Measurements from ENCODE around the gene LNX2.
A peak's percentile ranks its signal among the peaks of the same experiment; 100 is the strongest.

The LNX2 gene

DNA sequence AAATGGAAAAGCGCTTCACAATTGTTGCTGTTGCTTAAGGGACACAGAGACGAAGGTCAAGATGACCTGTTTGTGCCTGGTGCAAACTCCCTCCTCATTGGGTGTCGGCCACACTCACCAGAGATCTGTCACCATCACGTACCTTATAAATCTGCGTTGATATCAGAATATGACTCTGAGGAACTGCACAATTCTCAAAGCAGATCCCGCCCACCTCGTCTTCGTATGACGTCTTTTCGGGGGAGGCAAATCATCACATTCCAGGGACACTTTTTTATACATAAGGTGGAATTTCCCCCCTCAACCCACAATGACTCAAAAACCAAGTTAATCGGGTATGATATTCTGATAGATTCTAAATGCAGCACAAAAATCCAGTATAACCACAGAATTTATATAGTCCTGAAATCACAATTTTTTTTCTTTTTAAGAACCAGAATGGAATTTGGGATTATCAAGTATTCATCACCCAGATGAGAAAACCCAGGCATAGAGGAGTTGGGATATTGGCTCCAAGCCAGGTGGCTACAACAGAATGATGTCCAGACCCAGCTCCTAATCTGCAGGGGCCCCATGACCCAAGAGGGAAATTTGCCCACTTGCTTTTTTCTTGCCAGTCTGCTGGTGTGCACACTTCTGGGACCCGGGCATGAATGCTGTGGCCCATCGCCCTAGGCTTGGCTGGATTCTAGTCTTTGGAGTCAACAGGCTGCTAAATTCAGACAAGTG lies 119.4 kb downstream of the LNX2 start:
- no peak for DNase-seq

DNA sequence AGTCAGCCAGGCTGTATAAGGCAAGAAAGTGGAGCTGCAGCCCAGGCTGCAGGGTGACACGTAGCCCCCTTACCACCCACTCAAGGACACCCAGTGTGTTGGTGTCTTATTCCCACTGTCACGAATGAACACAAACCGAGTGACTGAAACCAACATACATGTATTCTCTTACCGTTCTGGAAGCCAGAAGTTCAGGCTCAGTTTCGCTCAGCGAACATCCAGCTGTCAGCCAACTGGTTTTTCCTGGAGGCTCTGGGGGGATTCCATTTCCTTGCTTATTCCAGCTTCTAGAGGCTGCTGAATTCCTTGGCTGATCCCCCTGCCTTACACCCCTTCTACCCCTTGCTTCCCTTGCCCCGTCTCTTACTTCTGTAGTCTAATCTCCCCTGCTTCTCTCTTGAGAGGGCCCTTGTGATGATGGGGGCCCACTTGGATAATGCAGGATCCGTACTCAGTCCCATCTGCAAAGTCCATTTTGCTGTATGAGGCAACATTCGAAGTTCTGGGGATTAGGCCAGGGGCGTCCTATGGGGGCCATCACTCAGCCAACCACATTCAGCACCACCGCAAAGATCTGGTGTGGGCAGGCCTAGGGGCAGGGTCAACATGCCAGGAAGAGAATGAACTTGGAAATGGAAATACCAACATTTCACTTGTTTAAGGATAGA lies 122.6 kb downstream of the LNX2 start:
- no peak for DNase-seq

- DNase-seq: peak in 1 of 3 experiments; percentile 48
Observed at GRCh38 chr13:27496536-27497273, 123.6 kb downstream of the LNX2 start.

GRCh38 chr13:27496006-27496405 lies 124.3 kb downstream of the LNX2 start:
- no peak for DNase-seq
